HG03558 (cell line): Measurements from ENCODE around the gene AGPAT3.

ENCODE experiments used
- ATAC-seq: cut with Tn5 transposase; IDR thresholded peaks from one replicate; pipeline ENCODE4 v1.9.1; 2021; ENCODE audit warnings: moderate number of reproducible peaks; ENCODE audit not compliant: unreplicated experiment; ENCODE audit errors: extremely low read depth

AGPAT3 gene

DNA sequence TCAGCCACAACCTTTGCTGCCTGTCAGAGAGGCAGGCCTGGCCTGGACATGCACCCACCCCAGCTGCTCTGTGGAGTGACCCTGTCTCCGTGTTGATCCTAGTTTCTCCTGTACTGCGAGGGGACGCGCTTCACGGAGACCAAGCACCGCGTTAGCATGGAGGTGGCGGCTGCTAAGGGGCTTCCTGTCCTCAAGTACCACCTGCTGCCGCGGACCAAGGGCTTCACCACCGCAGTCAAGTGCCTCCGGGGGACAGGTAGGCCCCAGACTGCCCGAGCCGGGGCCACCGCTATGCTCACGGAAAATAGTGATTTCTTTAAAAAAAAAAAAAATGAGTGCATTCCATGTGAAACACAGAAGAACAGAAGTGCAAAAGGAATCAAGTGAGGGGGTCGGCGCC is 105.5 kb downstream of the AGPAT3 start:
- ATAC-seq: no peak

DNA sequence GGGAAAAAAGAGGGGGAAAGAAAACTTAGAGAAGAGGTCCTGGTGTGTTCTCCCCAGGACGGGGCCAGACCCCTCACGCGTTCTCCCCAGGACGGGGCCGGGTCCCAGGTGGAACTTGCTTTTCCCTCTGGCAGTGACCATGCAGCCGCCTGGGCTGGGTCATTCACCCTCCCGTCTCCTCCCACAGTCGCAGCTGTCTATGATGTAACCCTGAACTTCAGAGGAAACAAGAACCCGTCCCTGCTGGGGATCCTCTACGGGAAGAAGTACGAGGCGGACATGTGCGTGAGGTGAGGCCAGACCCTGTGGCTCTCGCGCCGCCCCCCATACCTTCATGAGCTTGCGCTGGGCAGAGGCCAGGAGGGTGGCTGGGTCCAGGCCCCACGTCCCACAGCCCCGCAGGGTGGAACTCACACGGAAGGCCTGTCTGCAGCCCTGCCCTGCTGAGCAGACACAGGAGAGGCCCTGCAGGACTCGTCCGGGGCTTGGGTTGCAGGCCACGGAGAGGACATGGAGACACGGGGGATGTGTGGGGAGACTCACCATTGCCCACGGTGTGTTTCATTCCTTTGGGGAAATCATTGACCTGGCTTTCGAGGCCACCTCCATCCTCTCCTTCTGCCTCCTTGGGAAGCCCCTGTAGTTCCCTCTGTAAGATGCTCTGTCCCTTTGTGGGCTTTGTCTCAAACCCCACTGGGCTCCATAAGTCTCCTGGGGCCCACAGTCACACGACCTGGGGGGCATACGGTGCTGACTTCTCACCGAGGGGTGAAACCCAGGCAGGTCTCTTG is 106.4 kb downstream of the AGPAT3 start:
- ATAC-seq: no peak

- ATAC-seq: no peak
These were observed 106.9 kb downstream of the AGPAT3 start for GRCh38 chr21:43971992-43972255.

DNA sequence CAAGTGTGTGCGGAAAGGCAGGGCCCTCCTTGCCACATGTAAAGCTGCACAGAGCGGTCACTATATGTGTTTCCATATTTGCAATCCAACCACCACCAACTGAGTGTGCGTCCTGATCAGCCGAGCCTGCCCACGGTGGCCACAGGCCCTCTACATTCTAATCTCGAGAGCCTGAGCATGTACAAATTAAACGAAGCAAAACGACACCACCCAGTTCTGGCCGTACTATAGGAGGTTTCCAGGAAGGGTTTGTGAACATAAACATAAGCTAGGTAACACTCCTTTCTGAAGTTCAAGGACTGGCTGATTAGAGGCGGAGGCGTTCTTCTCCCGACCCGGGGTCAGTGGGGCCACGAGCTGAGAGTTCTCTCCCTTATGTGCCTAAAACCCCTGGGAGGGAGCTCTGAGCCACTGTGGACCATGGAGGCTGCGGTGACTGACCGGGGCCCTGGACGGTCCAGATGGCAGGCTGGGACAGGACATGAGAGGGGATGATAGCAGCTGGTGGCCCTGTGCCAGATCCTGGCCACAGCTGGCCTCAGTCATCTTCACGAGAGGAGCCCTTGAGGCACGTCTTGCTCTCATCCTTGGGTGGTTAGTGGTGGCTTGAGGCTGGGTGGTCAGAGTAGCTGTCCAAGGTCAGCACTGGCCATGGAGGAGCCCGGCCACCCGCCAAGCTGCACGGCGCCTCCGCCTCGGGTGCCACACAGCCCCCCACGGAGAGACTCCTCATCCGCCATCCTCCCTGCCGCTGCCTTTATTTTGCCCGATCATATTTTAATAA is 108.0 kb downstream of the AGPAT3 start:
- no peak for ATAC-seq

DNA sequence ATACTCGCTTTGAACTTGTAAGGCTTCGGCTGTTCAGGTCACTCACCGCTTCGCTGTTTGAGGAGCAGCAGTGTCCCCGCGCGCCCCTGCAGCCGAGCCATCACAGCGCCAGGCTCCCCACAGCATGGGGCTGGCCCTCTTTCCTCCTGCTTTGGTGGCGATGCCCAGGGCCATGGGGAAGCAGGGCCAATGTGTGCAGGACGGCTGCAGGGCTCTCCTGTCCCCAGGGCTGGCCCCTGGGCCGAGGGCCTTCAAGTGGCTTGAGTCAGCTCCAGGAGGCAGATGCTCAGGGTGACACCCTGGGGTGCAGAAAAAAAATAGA is 108.6 kb downstream of the AGPAT3 start:
- ATAC-seq: no peak

DNA sequence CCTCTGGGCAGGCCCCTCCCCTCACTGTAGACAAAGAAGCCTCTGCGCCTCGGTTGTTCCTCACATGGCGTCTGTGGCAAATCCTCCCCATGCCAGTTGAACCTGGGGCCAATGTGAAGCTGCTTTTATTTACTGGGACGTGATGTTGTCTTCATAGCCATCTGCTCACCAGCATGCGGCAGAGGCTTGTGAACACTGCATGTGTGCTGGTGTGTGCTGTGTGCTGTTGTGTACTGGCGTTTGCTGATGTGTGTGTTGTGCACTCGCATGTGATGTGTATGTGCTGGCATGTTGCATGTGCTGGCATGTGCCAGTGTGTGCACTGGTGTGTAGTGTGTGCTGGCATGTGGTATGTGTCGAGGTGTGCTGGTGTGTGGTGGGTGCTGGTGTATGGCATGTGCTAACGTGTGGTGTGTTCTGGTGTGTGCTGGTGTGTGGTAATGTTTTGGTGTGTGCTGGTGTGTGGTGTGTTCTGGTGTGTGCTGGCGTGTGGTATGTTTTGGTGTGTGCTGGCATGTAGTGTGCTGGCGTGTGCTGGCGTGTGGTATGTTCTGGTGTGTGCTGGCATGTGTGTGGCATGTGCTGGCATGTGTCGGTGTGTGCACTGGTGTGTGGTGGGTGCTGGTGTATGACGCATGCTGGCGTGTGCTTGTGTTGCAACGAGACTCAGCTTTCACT is 109.9 kb downstream of the AGPAT3 start:
- ATAC-seq: no peak

GRCh38 chr21:43975469-43976098 is 110.6 kb downstream of the AGPAT3 start:
- no peak for ATAC-seq

DNA sequence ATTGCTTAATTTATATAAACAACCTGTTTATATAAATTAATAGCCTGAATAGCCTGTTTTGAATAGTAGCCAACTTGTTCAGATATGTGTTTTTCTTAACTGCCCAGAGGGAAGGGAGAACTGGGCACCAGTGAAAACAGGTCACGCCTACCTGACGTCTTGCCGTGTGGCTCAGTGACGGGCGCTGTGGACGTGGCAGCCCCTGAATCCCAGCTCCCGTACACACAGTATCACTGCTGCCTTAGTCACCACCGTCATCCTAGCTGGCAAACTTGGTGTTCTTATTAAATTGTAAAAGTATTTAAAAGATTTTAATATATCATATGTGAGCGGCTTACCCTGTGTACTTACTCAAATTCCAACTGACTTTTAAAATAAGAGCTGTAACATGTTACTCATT is 111.6 kb downstream of the AGPAT3 start:
- no peak for ATAC-seq

DNA sequence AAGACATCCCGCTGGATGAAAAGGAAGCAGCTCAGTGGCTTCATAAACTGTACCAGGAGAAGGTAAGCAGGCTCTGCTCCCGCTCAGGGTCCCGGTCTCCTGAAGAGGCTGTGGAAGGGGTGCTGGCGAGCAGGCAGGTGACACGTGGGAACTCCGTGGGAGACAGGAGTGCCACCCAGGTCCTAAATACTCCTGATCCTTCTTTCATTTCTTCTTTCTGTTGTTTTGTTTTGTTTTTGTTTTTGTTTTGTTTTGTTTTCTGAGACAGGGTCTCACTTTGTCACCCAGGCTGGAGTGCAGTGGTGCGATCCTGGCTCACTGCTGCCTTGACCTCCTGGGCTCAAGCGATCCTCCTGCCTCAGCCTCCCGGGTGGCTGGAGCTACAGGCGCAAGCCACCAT is 113.0 kb downstream of the AGPAT3 start:
- ATAC-seq: no peak

GRCh38 chr21:43979654-43980053 is 114.6 kb downstream of the AGPAT3 start:
- no peak for ATAC-seq

- ATAC-seq: no peak
These were observed 116.3 kb downstream of the AGPAT3 start for GRCh38 chr21:43981151-43981870.

- no peak for ATAC-seq
These were observed 116.8 kb downstream of the AGPAT3 start for GRCh38 chr21:43981871-43982210.

DNA sequence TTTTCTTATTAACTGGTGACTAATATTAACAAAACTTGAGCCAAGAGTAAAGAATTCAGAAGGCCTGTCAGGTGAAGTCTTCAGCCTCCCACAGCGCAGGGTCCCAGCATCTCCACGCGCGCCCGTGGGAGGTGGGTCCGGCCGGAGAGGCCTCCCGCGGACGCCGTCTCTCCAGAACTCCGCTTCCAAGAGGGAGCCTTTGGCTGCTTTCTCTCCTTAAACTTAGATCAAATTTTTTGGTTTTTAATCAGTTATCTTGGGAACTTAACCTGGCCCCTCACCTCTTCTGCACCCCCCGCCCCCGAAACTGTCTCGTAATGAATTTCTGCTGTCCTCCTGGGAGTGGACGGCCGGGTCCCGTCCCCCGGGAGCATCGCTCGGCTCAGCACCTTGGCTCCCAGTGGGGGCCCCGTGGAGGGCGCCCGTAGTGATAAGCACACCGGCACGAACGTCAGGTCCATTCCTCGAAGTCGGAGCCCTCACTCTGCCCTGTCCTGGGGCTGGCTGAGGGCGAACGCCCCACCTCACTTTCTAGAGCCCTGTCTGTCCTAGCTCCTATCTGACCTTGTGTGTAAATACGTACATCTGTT is 117.6 kb downstream of the AGPAT3 start:
- no peak for ATAC-seq

GRCh38 chr21:43983390-43983789 is 118.4 kb downstream of the AGPAT3 start:
- ATAC-seq: no peak

DNA sequence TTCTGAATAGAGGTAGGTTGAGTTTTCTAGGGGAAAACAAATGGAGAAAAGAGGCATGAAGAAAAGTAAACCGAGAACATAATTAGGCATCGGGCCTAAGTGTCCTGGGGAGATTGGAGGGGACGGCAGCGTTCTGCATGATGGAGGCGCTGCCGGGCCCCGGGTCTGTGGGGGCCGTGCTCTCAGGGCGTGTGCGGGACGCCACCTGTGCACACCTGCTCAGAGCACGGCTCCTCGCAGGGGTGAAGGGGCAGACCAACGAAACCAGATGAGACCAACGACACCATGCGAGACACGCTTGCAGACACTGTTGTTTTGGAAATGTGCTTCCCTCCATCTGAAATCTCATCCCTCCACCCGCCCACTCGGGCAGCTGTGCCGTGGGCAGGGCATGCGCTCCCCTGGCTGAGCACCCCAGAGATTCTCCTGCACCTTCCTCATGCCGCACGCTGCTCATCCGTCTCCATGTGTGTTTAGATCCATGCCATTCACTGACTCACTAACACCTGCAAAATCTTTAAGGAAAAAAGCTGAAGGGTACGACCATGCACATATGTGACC is 118.9 kb downstream of the AGPAT3 start:
- ATAC-seq: no peak

DNA sequence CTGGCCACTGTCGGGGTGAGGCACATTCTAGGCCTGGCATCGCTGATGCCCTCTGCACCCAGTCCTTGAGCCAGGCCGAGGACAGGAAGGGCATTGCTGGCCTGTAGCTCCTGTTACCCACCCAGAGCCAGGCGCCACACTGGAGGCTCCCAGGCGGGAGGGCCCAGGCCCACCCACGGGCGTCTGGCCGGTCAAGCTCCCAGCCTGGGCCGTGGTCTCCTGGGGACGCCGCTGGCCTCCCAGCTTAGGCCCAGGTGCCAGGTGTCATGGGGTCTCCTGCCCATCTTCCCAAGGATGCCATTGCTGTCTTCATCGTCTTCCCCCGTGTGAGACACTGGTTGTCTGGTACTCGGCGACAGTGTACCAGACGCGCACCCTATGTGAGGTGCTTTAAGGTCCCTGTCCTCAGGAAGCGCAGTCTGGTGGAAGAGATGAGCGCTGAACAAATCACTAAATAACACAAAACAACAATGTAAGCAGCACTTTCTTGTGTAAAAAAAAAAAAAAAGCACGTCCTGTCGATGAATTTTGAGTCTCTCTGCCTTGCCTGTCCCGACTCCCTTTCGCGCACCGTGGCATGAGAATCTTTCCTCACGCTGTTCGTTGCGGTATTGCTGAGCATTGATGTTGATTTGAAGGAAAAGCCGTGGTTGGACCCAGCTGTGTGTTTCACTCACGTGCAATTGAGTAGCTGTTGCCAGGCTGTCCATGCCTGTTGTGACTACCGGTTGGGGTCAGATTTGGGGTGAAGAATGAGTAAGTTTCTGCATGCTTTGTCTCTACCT is 120.1 kb downstream of the AGPAT3 start:
- no peak for ATAC-seq

GRCh38 chr21:43985690-43986251 is 120.7 kb downstream of the AGPAT3 start:
- no peak for ATAC-seq

- ATAC-seq: no peak
These were observed 121.8 kb downstream of the AGPAT3 start for GRCh38 chr21:43986544-43987451.
